Kidney epithelial cell (primary cell): ENCODE measurements around the gene NLRP11. TPM values are rescaled to one million over a fixed set of nuclear protein-coding genes. Genes with fewer than 3 reads are reported as not detected.

ENCODE experiments used
- DNase-seq: peaks from one replicate; pipeline ENCODE4 v3.0.0-alpha.2; 2010; ENCODE audit warnings: low read depth
- H3K27me3 ChIP-seq: 2 replicates; pipeline ENCODE4 v1.6.0; 2011; ENCODE audit warnings: low read length; ENCODE audit not compliant: control insufficient read depth, insufficient read depth
- H3K36me3 ChIP-seq: 2 replicates; pipeline ENCODE4 v1.5.1; 2011; ENCODE audit warnings: low read length; ENCODE audit not compliant: control insufficient read depth, insufficient read depth
- H3K4me3 ChIP-seq: 2 replicates; pipeline ENCODE4 v1.5.1; 2011; ENCODE audit warnings: low read depth, mild to moderate bottlenecking, control low read depth, low read length
- CTCF ChIP-seq: IDR thresholded peaks from 2 replicates; pipeline ENCODE4 v1.5.1; 2011; ENCODE audit warnings: mild to moderate bottlenecking, moderate library complexity, low read length, control low read depth, inconsistent platforms; ENCODE audit not compliant: insufficient read depth, poor library complexity, severe bottlenecking
- total RNA-seq: library from RNA; depleted of rRNA; stranded (reverse); fragments of >200 nt; gene quantifications from 2 replicates; pipeline ENCODE4 v1.2.3, GENCODE V29; 2015

NLRP11 gene
- total RNA-seq, 1 donor from 2014 or later, result not detected

DNA sequence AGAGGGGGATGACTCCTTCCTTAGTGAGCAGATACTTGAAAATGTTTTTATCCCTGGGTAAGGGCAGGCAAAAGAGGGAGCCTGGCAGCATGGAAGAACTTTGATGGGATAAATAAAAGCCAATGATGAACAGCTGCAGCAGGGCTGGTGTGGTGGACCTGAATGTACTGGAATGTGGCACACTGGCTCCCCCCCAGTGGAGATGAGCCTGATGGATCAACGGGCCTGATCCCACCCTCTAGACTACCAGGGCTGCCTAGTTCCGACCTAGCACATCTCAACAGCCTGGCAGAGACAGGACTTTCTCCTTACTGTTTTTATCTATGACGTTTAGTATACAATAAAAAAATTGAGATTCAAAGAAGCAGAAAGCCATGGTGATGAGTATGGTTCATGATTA, 20.5 kb downstream of the NLRP11 start:
- TF ChIP-seq CTCF, result no peak
- Histone ChIP-seq H3K4me3 (no peak overlapping the region), H3K36me3 (no peaks in the 10 kb centered on the region), H3K27me3 (no peaks in the 10 kb centered on the region)
- no peak for DNase-seq

- Histone ChIP-seq H3K27me3 (no peaks in the 10 kb centered on the region), H3K36me3 (no peaks in the 10 kb centered on the region), H3K4me3 (no peak overlapping the region)
- peak; percentile 12 for TF ChIP-seq CTCF
- DNase-seq, result no peak
Observed at GRCh38 chr19:55809381-55810058, 22.3 kb downstream of the NLRP11 start.

GRCh38 chr19:55802281-55802680, 29.5 kb downstream of the NLRP11 start:
- DNase-seq, result no peak
- Histone ChIP-seq H3K4me3 (no peak overlapping the region), H3K27me3 (no peaks in the 10 kb centered on the region), H3K36me3 (no peaks in the 10 kb centered on the region)
- no peak for TF ChIP-seq CTCF

DNA sequence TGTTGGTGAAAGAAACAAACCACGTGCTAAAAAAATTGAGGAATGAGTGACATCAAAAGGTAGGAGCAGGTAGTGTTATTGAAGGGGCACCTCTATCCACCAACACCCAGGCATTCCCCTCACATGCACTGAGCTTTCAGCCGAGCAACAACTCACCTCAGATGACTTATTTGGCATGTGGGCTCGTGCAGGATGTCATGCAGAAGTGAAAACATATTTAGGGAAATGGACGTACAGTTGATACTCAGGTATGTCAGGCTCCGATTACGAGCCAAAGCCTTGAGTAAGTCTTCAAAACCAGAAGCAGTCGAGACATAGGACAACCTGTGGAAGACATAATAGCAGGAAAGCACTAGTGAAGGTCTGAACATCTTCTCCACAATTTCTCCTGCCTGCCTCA, 30.4 kb downstream of the NLRP11 start:
- Histone ChIP-seq H3K27me3 (no peaks in the 10 kb centered on the region), H3K36me3 (no peaks in the 10 kb centered on the region), H3K4me3 (no peak overlapping the region)
- no peak for DNase-seq
- TF ChIP-seq CTCF, result no peak

DNA sequence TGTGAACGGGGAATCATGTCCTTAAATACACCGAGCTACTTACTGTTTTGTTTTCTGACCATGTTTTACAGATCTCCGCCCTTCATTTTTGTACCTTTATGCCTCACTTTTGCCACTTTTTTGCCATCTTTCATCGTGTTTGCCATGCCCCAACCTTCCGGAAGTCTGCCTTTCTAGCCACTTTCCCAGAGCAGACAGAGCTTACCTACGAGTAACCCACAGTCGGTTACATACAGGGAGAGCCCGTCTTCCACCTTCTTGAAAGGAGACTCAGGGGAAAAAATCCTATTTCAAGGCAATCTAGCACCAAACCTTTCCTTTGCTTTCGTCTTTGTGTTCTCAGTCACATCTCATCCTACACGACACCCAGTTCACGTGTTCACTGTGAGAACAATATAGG, 36.8 kb downstream of the NLRP11 start:
- Histone ChIP-seq H3K36me3 (no peaks in the 10 kb centered on the region), H3K4me3 (no peak overlapping the region), H3K27me3 (no peaks in the 10 kb centered on the region)
- no peak for TF ChIP-seq CTCF
- DNase-seq, result no peak

DNA sequence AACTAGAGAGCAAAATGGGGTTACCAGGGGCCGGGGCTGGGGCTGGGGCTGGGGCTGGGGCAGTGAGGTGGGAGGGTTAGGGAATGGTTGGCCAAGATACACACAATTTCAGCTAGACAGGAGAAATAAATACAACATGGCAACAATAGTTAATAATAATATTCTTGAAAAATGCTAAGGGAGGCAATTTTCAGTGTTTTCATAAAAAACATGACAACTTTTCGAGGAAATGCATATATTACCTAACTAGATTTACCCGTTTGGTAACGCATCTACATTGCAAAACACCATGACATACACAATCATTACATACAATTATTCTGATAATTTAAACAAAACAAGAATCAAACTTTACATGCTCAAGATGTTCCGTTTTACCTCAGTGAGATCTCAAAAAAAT, 50.7 kb downstream of the NLRP11 start:
- Histone ChIP-seq H3K4me3 (no peak overlapping the region), H3K36me3 (no peaks in the 10 kb centered on the region), H3K27me3 (no peaks in the 10 kb centered on the region)
- no peak for TF ChIP-seq CTCF
- DNase-seq, result no peak
